GM12892 (cell line): Measurements from ENCODE around the gene MAPK6.

Experiments
- POLR2A ChIP-seq: IDR thresholded peaks from 2 replicates; pipeline ENCODE4 v1.6.1; 2011; ENCODE audit warnings: low read depth, low read length, control low read depth
- POLR2AphosphoS5 ChIP-seq: IDR thresholded peaks from 2 replicates; pipeline ENCODE4 v1.6.1; 2011; ENCODE audit warnings: low read depth, low read length, control low read depth
- TAF1 ChIP-seq: IDR thresholded peaks from 2 replicates; pipeline ENCODE4 v1.6.1; 2011; ENCODE audit warnings: low read depth, mild to moderate bottlenecking, control low read depth, low read length, borderline replicate concordance

- no peak for TF ChIP-seq POLR2A
- no peak for TF ChIP-seq POLR2AphosphoS5
- TF ChIP-seq TAF1, result no peak
These were observed 96.8 kb downstream of the MAPK6 start for GRCh38 chr15:52115598-52116427.
